Measurements from ENCODE around the gene FBXL15.
"Not testable (repeated sequence)": the region's sequence is repeated elsewhere in the genome, so short reads cannot be mapped to it uniquely, and the experiment has no call there.

FBXL15 gene

GRCh38 chr10:102452672-102453340 lies 32.2 kb downstream of the FBXL15 start:
- Histone ChIP-seq H3K9me3 (ENCODE audit: low read length) (no peaks in the 10 kb centered on the region), H3K36me3 (ENCODE audit: insufficient read depth, low read length) (no peaks in the 10 kb centered on the region), H3K4me1 (ENCODE audit: insufficient read depth, low read length) (peaks cover 15% of the 10 kb centered on the region)

DNA sequence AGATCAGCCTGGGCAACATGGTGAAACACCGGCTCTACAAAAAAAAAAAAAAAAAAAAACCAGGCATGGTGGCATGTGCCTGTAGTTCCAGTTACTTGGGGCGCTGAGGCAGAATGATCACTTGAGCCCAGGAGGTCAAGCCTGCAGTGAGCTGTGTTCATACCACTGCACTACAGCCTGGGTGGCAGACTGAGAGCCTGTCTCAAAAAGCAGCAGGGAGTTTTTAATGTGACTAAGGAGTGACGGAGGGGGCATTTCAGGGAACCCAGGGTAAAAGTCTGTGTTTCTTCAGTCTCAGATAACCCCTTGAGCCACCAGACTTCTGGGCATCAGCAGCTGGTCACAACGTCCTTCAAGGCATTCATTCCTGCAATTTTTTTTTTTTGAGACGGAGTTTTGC lies 32.9 kb downstream of the FBXL15 start:
- H3K4me1 ChIP-seq (ENCODE audit: insufficient read depth, low read length) = peaks cover 15% of the 10 kb centered on the region
- H3K9me3 ChIP-seq (ENCODE audit: low read length) = no peaks in the 10 kb centered on the region
- H2AFZ ChIP-seq (ENCODE audit: low read depth, low read length) = no peak overlapping the region
- H3K4me3 ChIP-seq (ENCODE audit: low read length) = no peak overlapping the region
- no peaks in the 10 kb centered on the region for H3K36me3 ChIP-seq (ENCODE audit: insufficient read depth, low read length)
- no peaks in the 10 kb centered on the region for H3K27me3 ChIP-seq (ENCODE audit: insufficient read depth, low read length)

More at GRCh38 chr10:102452672-102453340, 32.2 kb downstream of the FBXL15 start:
- H3K27me3 ChIP-seq (ENCODE audit: insufficient read depth, low read length) = no peaks in the 10 kb centered on the region
- H2AFZ ChIP-seq (ENCODE audit: low read depth, low read length) = no peak overlapping the region
- H3K4me3 ChIP-seq (ENCODE audit: low read length) = no peak overlapping the region

- not testable (repeated sequence) for H3K27me3 ChIP-seq (ENCODE audit: insufficient read depth, low read length); H3K4me3 ChIP-seq (ENCODE audit: low read length); H3K36me3 ChIP-seq (ENCODE audit: insufficient read depth, low read length); H2AFZ ChIP-seq (ENCODE audit: low read depth, low read length); H3K9me3 ChIP-seq (ENCODE audit: low read length)
- peaks cover 12% of the 10 kb centered on the region for H3K4me1 ChIP-seq (ENCODE audit: insufficient read depth, low read length)
These were observed 34.2 kb downstream of the FBXL15 start for GRCh38 chr10:102454662-102455487.

DNA sequence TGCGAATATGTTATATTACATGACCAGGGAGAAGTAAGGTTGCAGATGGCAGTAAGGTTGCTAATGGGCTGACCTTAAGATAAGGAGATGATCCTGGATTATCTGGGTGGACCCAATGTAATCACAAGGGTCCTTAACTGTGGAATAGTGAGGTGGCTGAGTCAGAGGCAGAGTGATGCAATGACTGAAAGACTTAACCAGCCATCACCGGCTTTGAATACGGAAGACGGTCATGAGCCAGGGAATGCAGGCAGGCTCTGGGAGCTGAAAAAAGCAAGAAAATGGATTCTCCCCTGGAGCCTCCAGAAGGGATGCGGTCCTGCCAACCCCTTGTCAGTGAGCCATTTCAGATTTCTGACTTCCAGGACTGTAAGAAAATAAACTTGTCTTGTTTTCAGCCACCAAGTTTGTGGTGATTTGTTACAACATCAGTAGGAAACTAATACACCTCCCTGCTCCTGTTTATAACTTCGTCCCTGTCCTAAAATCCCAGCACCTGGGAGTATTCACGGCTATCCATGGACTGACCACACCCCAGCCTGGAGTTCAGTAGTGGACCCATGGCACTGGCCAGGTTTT lies 35.3 kb downstream of the FBXL15 start:
- Histone ChIP-seq H3K36me3 (ENCODE audit: insufficient read depth, low read length) (no peaks in the 10 kb centered on the region), H3K4me1 (ENCODE audit: insufficient read depth, low read length) (peaks cover 15% of the 10 kb centered on the region), H2AFZ (ENCODE audit: low read depth, low read length) (no peak overlapping the region), H3K27me3 (ENCODE audit: insufficient read depth, low read length) (no peaks in the 10 kb centered on the region), H3K4me3 (ENCODE audit: low read length) (no peak overlapping the region), H3K9me3 (ENCODE audit: low read length) (no peaks in the 10 kb centered on the region)

- Histone ChIP-seq H3K27me3 (ENCODE audit: insufficient read depth, low read length) (no peaks in the 10 kb centered on the region), H2AFZ (ENCODE audit: low read depth, low read length) (no peak overlapping the region), H3K9me3 (ENCODE audit: low read length) (no peaks in the 10 kb centered on the region), H3K4me1 (ENCODE audit: insufficient read depth, low read length) (peaks cover 22% of the 10 kb centered on the region), H3K4me3 (ENCODE audit: low read length) (no peak overlapping the region), H3K36me3 (ENCODE audit: insufficient read depth, low read length) (no peaks in the 10 kb centered on the region)
These were observed 37.0 kb downstream of the FBXL15 start for GRCh38 chr10:102457591-102458150.

GRCh38 chr10:102458656-102459055 lies 38.0 kb downstream of the FBXL15 start:
- Histone ChIP-seq H3K4me3 (ENCODE audit: low read length) (no peak overlapping the region), H3K9me3 (ENCODE audit: low read length) (no peaks in the 10 kb centered on the region), H2AFZ (ENCODE audit: low read depth, low read length) (no peak overlapping the region), H3K4me1 (ENCODE audit: insufficient read depth, low read length) (peaks cover 21% of the 10 kb centered on the region), H3K27me3 (ENCODE audit: insufficient read depth, low read length) (no peaks in the 10 kb centered on the region), H3K36me3 (ENCODE audit: insufficient read depth, low read length) (no peaks in the 10 kb centered on the region)

DNA sequence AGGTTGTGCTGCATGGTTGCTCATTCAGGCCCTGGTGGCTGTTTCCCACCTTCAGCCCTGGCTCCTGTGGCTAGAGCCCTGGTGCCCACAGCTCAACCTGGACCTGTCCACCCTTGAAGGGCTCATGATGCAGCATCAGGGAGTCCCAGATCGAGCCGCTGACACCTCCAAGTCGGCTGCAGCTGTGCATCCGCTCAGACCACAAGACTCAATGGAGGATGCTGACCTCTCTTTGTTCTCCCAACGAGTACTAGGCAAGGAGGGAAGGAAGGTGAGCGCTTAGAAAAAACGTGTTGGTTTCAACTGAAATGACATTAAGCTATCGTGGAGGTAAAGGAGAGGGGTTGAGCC lies 40.2 kb downstream of the FBXL15 start:
- H3K36me3 ChIP-seq (ENCODE audit: insufficient read depth, low read length) = no peaks in the 10 kb centered on the region
- H2AFZ ChIP-seq (ENCODE audit: low read depth, low read length) = peak overlapping the region; percentile 50
- H3K4me1 ChIP-seq (ENCODE audit: insufficient read depth, low read length) = peaks cover 21% of the 10 kb centered on the region
- H3K27me3 ChIP-seq (ENCODE audit: insufficient read depth, low read length) = no peaks in the 10 kb centered on the region
- peak overlapping the region; percentile 62 for H3K4me3 ChIP-seq (ENCODE audit: low read length)
- H3K9me3 ChIP-seq (ENCODE audit: low read length) = no peaks in the 10 kb centered on the region

DNA sequence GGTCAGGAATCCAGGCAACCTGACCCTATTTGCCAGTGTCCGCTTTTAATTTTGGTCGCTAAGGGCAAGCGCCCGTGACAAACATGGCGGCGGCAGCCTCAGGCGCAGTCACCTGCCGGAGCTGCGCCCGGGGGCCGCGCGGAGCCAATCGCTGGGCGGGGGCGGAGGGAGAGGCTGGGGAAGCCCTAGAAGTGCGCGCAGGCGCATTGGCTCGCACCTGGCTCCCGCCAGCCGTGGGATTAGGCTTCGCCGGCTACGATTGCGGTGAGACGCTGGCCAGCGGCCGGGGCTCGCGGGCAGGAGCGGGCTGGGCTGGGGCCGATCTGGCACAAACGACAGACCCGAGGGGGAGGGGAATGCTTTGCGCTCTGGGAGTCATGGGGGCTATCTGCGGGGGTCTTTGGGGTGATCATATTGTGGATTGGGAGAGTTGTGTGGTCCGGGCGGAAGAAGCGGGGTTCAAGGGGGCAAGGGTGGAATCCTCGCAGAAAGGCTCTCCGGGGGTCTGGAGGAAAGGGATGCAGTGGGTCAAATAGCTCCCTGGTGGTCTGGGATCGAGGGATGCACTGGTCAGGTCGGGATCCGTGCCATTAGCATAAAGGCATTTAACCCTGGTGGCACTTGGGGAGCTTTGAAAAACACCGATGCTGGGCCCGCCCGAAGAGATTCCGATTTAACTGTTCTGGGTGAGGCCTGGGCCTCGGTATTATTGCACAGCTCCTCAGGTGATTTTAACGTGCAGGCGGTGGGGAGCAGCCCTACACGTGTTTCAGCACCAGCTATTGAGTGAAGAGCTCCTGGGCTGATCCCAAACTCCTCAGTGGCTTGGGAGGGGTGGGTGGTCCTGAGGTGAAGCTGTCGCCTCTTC lies 40.8 kb downstream of the FBXL15 start:
- Histone ChIP-seq H3K4me1 (ENCODE audit: insufficient read depth, low read length) (peaks cover 21% of the 10 kb centered on the region), H2AFZ (ENCODE audit: low read depth, low read length) (peak overlapping the region; percentile 50), H3K4me3 (ENCODE audit: low read length) (peak overlapping the region; percentile 62), H3K27me3 (ENCODE audit: insufficient read depth, low read length) (no peaks in the 10 kb centered on the region), H3K9me3 (ENCODE audit: low read length) (no peaks in the 10 kb centered on the region), H3K36me3 (ENCODE audit: insufficient read depth, low read length) (no peaks in the 10 kb centered on the region)

DNA sequence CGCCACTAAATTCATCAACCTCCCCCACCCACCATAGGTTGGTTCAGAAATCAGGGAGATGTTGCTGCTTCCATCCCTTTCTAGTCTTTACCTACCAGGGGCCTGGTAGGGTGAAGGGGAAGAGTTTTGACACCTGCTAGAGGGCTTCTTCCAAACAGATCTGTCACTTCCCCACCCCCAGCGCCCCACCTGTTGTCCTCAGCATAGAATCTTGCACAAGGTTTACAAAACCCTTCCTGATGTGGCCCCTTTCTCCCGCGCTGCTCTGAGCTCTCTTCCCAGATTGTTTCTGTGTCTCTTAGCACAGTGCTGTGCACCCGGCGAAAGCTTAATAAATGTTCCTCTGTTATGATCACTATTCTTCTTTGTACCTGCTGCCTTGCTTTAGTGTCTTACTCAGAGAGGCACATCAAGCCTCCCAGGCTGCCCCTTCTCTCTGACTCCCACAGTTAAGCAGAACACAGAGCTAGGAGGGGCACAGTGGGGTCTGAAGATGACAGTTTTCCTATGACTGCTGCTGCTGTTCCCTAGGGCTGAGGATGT lies 41.9 kb downstream of the FBXL15 start:
- no peak overlapping the region for H3K4me3 ChIP-seq (ENCODE audit: low read length)

GRCh38 chr10:102463983-102464382 lies 43.3 kb downstream of the FBXL15 start:
- Histone ChIP-seq H3K4me1 (ENCODE audit: insufficient read depth, low read length) (peaks cover 21% of the 10 kb centered on the region), H3K36me3 (ENCODE audit: insufficient read depth, low read length) (no peaks in the 10 kb centered on the region), H3K27me3 (ENCODE audit: insufficient read depth, low read length) (no peaks in the 10 kb centered on the region), H3K9me3 (ENCODE audit: low read length) (no peaks in the 10 kb centered on the region), H2AFZ (ENCODE audit: low read depth, low read length) (no peak overlapping the region), H3K4me3 (ENCODE audit: low read length) (no peak overlapping the region)

More for the DNA sequence above, 41.9 kb downstream of the FBXL15 start:
- H3K36me3 ChIP-seq (ENCODE audit: insufficient read depth, low read length) = no peaks in the 10 kb centered on the region
- H3K9me3 ChIP-seq (ENCODE audit: low read length) = no peaks in the 10 kb centered on the region
- H3K27me3 ChIP-seq (ENCODE audit: insufficient read depth, low read length) = no peaks in the 10 kb centered on the region
- peaks cover 21% of the 10 kb centered on the region for H3K4me1 ChIP-seq (ENCODE audit: insufficient read depth, low read length)
- no peak overlapping the region for H2AFZ ChIP-seq (ENCODE audit: low read depth, low read length)

DNA sequence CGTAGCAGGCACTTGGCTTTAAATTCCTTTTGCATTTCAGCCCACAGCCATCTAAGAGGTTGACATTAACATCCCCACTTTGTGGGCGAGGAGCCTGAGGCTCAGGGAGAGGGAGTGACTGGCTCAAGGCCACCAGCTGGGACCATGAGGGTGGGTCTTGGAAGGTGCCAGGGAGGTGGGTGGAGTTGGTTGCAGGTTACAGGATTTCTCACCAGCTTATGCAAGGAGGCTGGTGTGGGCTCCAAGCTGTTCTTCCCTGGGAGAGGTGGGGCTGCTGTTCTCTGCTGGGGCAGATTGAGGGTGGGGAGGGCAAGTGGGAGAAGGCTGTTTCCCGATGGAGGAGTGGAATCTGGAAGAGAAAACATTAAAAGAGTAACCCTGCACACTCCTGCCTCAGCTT lies 44.8 kb downstream of the FBXL15 start:
- Histone ChIP-seq H3K4me3 (ENCODE audit: low read length) (no peak overlapping the region), H2AFZ (ENCODE audit: low read depth, low read length) (no peak overlapping the region), H3K4me1 (ENCODE audit: insufficient read depth, low read length) (peaks cover 21% of the 10 kb centered on the region), H3K36me3 (ENCODE audit: insufficient read depth, low read length) (no peaks in the 10 kb centered on the region), H3K9me3 (ENCODE audit: low read length) (no peaks in the 10 kb centered on the region), H3K27me3 (ENCODE audit: insufficient read depth, low read length) (no peaks in the 10 kb centered on the region)

DNA sequence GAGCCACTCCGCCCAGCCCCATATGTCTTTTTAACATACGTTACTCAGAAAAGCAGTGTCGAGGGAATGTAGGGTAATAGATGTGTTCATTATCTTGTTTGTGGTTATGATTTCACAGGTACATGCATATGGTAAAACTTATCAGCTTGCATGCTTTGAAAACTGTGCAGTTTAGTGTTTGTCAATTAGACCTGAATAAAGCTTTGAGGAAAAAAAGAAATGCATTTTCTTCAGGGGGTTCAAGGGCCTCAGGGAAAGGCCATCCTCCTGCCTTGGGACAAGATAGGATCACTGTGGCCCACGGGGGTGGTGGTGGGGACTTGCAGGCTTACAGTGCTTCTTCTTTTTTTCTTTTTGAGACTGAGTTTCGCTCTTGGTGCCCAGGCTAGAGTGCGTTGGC lies 46.7 kb downstream of the FBXL15 start:
- H3K36me3 ChIP-seq (ENCODE audit: insufficient read depth, low read length) = no peaks in the 10 kb centered on the region
- H3K4me1 ChIP-seq (ENCODE audit: insufficient read depth, low read length) = peaks cover 7% of the 10 kb centered on the region

More for the DNA sequence above, 46.7 kb downstream of the FBXL15 start:
- H3K27me3 ChIP-seq (ENCODE audit: insufficient read depth, low read length) = no peaks in the 10 kb centered on the region
- H3K9me3 ChIP-seq (ENCODE audit: low read length) = no peaks in the 10 kb centered on the region
- no peak overlapping the region for H3K4me3 ChIP-seq (ENCODE audit: low read length)
- no peak overlapping the region for H2AFZ ChIP-seq (ENCODE audit: low read depth, low read length)

Data from neuron (in vitro differentiated cells).